ENCODE results near the gene TRMT61A. TPM values are rescaled to one million over a fixed set of nuclear protein-coding genes. Genes with fewer than 3 reads are reported as not detected.

TRMT61A gene
- total RNA-seq, 2 donors from 2014 or later = 19.6 to 40.4 TPM

DNA sequence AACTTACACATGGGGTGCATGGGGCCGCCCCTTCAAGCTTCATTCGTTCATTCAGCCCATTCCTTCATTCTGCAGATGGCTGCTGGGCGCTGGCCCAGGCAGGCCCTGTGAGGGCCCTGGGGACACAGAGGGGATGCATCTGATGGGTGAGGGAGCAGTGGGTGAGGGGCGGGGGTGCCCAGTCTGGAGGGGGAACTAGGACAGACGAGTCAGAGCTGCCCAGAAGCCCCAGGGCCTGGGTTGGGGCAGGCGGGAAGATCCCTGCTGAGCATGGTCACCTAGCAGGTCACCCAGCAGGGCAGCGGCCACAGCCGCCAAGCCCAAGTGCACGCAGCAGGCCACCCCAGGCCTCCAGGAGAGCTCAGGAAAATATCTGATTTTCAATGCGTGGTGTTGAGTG, 14.1 kb downstream of the TRMT61A start:
- WGBS = 75% methylated on average over 9 of the region's 10 CpGs
- Histone ChIP-seq H3K27ac (peak overlapping the region; percentile 64 to 68), H3K27me3 (replicated peaks; ENCODE audit: insufficient read depth) (no peaks in the 10 kb centered on the region), H3K4me1 (replicated peaks) (peaks cover 36% of the 10 kb centered on the region), H3K9me3 (no peaks in the 10 kb centered on the region), H3K36me3 (no peaks in the 10 kb centered on the region), H3K4me3 (no peak overlapping the region)
- TF ChIP-seq CTCF (IDR thresholded peaks at IDR 0.05) = no peak
- no peak for TF ChIP-seq POLR2A (IDR thresholded peaks at IDR 0.05)
- TF ChIP-seq POLR2AphosphoS5 (IDR thresholded peaks at IDR 0.05) = no peak
- intact Hi-C loops (cut with DNase I) = no loop called here
- DNase-seq (ENCODE audit: low spot score) = no peak

GRCh38 chr14:103543721-103544387, 14.9 kb downstream of the TRMT61A start:
- Histone ChIP-seq H3K4me1 (replicated peaks) (peaks cover 36% of the 10 kb centered on the region), H3K27me3 (replicated peaks; ENCODE audit: insufficient read depth) (no peaks in the 10 kb centered on the region), H3K9me3 (no peaks in the 10 kb centered on the region), H3K4me3 (no peak overlapping the region), H3K36me3 (no peaks in the 10 kb centered on the region), H3K27ac (peak overlapping the region in 1 of 2 donors; percentile 39)
- TF ChIP-seq CTCF (IDR thresholded peaks at IDR 0.05) (no peak), POLR2AphosphoS5 (IDR thresholded peaks at IDR 0.05) (peak; percentile 19)
- 31% methylated on average over 16 of the region's 19 CpGs for WGBS
- no peak for DNase-seq (ENCODE audit: low spot score)
- intact Hi-C loops (cut with DNase I) = no loop called here

- Histone ChIP-seq H3K27me3 (replicated peaks; ENCODE audit: insufficient read depth) (no peaks in the 10 kb centered on the region), H3K4me3 (no peak overlapping the region), H3K27ac (peak overlapping the region in 1 of 2 donors; percentile 39), H3K36me3 (no peaks in the 10 kb centered on the region), H3K4me1 (replicated peaks) (peaks cover 36% of the 10 kb centered on the region), H3K9me3 (no peaks in the 10 kb centered on the region)
- 45% methylated on average over 35 of the region's 35 CpGs for WGBS
- no peak for DNase-seq (ENCODE audit: low spot score)
- intact Hi-C loops (cut with DNase I) = no loop called here
- TF ChIP-seq POLR2A (IDR thresholded peaks at IDR 0.05) (no peak), CTCF (IDR thresholded peaks at IDR 0.05) (no peak), POLR2AphosphoS5 (IDR thresholded peaks at IDR 0.05) (no peak)
These were observed 15.6 kb downstream of the TRMT61A start for GRCh38 chr14:103544388-103545218.

GRCh38 chr14:103545219-103545914, 16.4 kb downstream of the TRMT61A start:
- 96% methylated on average over 18 of the region's 29 CpGs for WGBS
- Histone ChIP-seq H3K4me1 (replicated peaks) (peaks cover 32% of the 10 kb centered on the region), H3K27me3 (replicated peaks; ENCODE audit: insufficient read depth) (no peaks in the 10 kb centered on the region), H3K9me3 (no peaks in the 10 kb centered on the region), H3K4me3 (no peak overlapping the region), H3K36me3 (no peaks in the 10 kb centered on the region), H3K27ac (no peak overlapping the region)
- DNase-seq (ENCODE audit: low spot score) = no peak
- intact Hi-C loops (cut with DNase I) = no loop called here
- no peak for TF ChIP-seq CTCF (IDR thresholded peaks at IDR 0.05)
- no peak for TF ChIP-seq POLR2AphosphoS5 (IDR thresholded peaks at IDR 0.05)
- no peak for TF ChIP-seq POLR2A (IDR thresholded peaks at IDR 0.05)

Measured in prostate gland (tissue), 2 donors.